Subcutaneous adipose tissue (tissue), 4 donors: ENCODE measurements around the gene NR2E1. TPM values are rescaled to one million over a fixed set of nuclear protein-coding genes. Genes with fewer than 3 reads are reported as not detected.

Source experiments
- CTCF ChIP-seq: fragments of 450-650 bp; IDR thresholded peaks from one replicate; pipeline ENCODE4 v1.5.1; 2016; ENCODE audit warnings: low read depth, mild to moderate bottlenecking, control low read depth, antibody characterized with exemption, moderate library complexity
- total RNA-seq, 4 donors: library from RNA; depleted of rRNA; stranded (reverse); fragments of >200 nt; gene quantifications; one replicate each; pipeline ENCODE4 v1.1.0, GENCODE V29; 2016

The NR2E1 gene
- total RNA-seq, 4 donors from 2014 or later: not detected

GRCh38 chr6:108193835-108194234, 28.0 kb downstream of the NR2E1 start:
- no peak for TF ChIP-seq CTCF

GRCh38 chr6:108194503-108194902, 28.7 kb downstream of the NR2E1 start:
- no peak for TF ChIP-seq CTCF

- no peak for TF ChIP-seq CTCF
Observed at GRCh38 chr6:108195209-108195608, 29.4 kb downstream of the NR2E1 start.

- no peak for TF ChIP-seq CTCF
Observed at GRCh38 chr6:108198761-108199498, 33.1 kb downstream of the NR2E1 start.

GRCh38 chr6:108200186-108200585, 34.4 kb downstream of the NR2E1 start:
- no peak for TF ChIP-seq CTCF

- TF ChIP-seq CTCF: no peak
Observed at GRCh38 chr6:108200631-108201030, 34.8 kb downstream of the NR2E1 start.

- TF ChIP-seq CTCF: no peak
Observed at GRCh38 chr6:108203189-108204112, 37.6 kb downstream of the NR2E1 start.
